GM23248 (cell line): ENCODE measurements around the gene MRPL17. TPM values are rescaled to one million over a fixed set of nuclear protein-coding genes. Genes with fewer than 3 reads are reported as not detected.
"Not testable (repeated sequence)": the region's sequence is repeated elsewhere in the genome, so short reads cannot be mapped to it uniquely, and the experiment has no call there.

Experiments
- DNase-seq: peaks from one replicate; pipeline ENCODE4 v3.0.0-alpha.2; 2015
- H2AFZ ChIP-seq: fragments of 200-600 bp; sonication (generic); 2 replicates; pipeline ENCODE4 v1.6.1; 2016; ENCODE audit warnings: antibody characterized with exemption
- H3F3A ChIP-seq: fragments of 200-600 bp; sonication (generic); 2 replicates; pipeline ENCODE4 v1.6.1; 2016; ENCODE audit warnings: mild to moderate bottlenecking, antibody characterized with exemption, mixed run types; ENCODE audit not compliant: insufficient read depth
- H3K27ac ChIP-seq: fragments of 200-600 bp; sonication (generic); 2 replicates; pipeline ENCODE4 v1.5.1; 2016; ENCODE audit warnings: mild to moderate bottlenecking
- H3K27me3 ChIP-seq: fragments of 200-600 bp; sonication (generic); replicated peaks from 2 replicates; pipeline ENCODE4 v1.6.1; 2016; ENCODE audit warnings: mild to moderate bottlenecking; ENCODE audit not compliant: insufficient read depth
- H3K36me3 ChIP-seq: fragments of 200-600 bp; sonication (generic); 2 replicates; pipeline ENCODE4 v1.6.1; 2016; ENCODE audit warnings: low read depth, mild to moderate bottlenecking
- H3K4me1 ChIP-seq: fragments of 200-600 bp; sonication (generic); 2 replicates; pipeline ENCODE4 v1.6.1; 2016; ENCODE audit warnings: mild to moderate bottlenecking; ENCODE audit not compliant: insufficient read depth
- H3K4me2 ChIP-seq: fragments of 200-600 bp; sonication (generic); one replicate; pipeline ENCODE4 v1.6.1; 2016; ENCODE audit warnings: mild to moderate bottlenecking; ENCODE audit not compliant: unreplicated experiment
- H3K4me3 ChIP-seq: fragments of 200-600 bp; sonication (generic); 2 replicates; pipeline ENCODE4 v1.5.1; 2016; ENCODE audit warnings: mild to moderate bottlenecking
- H3K79me2 ChIP-seq: fragments of 200-600 bp; sonication (generic); 2 replicates; pipeline ENCODE4 v1.6.1; 2016; ENCODE audit warnings: mild to moderate bottlenecking; ENCODE audit not compliant: insufficient read depth
- H3K9ac ChIP-seq: fragments of 200-600 bp; sonication (generic); 2 replicates; pipeline ENCODE4 v1.6.1; 2016; ENCODE audit warnings: mild to moderate bottlenecking
- H3K9me2 ChIP-seq: fragments of 200-600 bp; sonication (generic); 2 replicates; pipeline ENCODE4 v1.6.1; 2016; ENCODE audit warnings: mixed run types, mild to moderate bottlenecking, moderate library complexity; ENCODE audit not compliant: insufficient read depth
- H3K9me3 ChIP-seq: fragments of 200-600 bp; sonication (generic); one replicate; pipeline ENCODE4 v1.6.1; 2017; ENCODE audit warnings: low read depth
- H4K20me1 ChIP-seq: fragments of 200-600 bp; sonication (generic); 2 replicates; pipeline ENCODE4 v1.6.0; 2016; ENCODE audit not compliant: insufficient read depth
- EZH2 ChIP-seq: fragments of 200-600 bp; sonication (generic); IDR thresholded peaks from 2 replicates; pipeline ENCODE4 v1.6.1; 2018; ENCODE audit warnings: antibody characterized with exemption, mild to moderate bottlenecking; ENCODE audit not compliant: insufficient read depth, poor library complexity, severe bottlenecking
- EZH2phosphoT487 ChIP-seq: fragments of 200-600 bp; sonication (generic); IDR thresholded peaks from 2 replicates; pipeline ENCODE4 v1.6.1; 2018; ENCODE audit warnings: antibody characterized with exemption, moderate library complexity, mild to moderate bottlenecking, low read depth; ENCODE audit not compliant: insufficient read depth
- WGBS, 2 experiments: methylation state at CpG; one replicate each; pipeline ENCODE4 v1.1.6; 2015 to 2017; ENCODE audit warnings: low lambda C conversion rate in 2 of 2, low coverage in 1 of 2; ENCODE audit errors: missing lambda C conversion rate in 2 of 2; 5-methylcytosine and 5-hydroxymethylcytosine counted together
- in situ Hi-C: fragments of 300-500 bp; cut with MboI; formaldehyde crosslinking; loops from 2 replicates; pipeline ENCODE4 v1.15.0; 2020
- polyA plus RNA-seq: library from polyadenylated mRNA; unstranded; fragments of >200 nt; fragmentation: Nextera tagmentation; extraction: Ambion mirVana; gene quantifications from 2 replicates; pipeline ENCODE4 v1.2.1, GENCODE V29; 2016
- total RNA-seq: library from RNA; depleted of rRNA; stranded (reverse); fragments of >200 nt; shearing (Covaris generic); gene quantifications from 2 replicates; pipeline ENCODE4 v1.2.3, GENCODE V29; 2014

The MRPL17 gene
- total and polyA plus RNA-seq, 2 experiments from 2014 or later, result 53.5 to 107 TPM

- Histone ChIP-seq H3K4me3 (no peak overlapping the region), H4K20me1 (no peaks in the 10 kb centered on the region), H2AFZ (no peak overlapping the region), H3K4me1 (peaks cover 43% of the 10 kb centered on the region), H3K27ac (peak overlapping the region; percentile 79), H3K4me2 (peak overlapping the region; percentile 60), H3K36me3 (no peaks in the 10 kb centered on the region), H3K9me2 (no peaks in the 10 kb centered on the region), H3K9ac (peak overlapping the region; percentile 23; the same call in 1 of the 2 replicates), H3K27me3 (no peaks in the 10 kb centered on the region), H3F3A (peaks cover 43% of the 10 kb centered on the region), H3K9me3 (no peaks in the 10 kb centered on the region), H3K79me2 (no peaks in the 10 kb centered on the region)
- in situ Hi-C loops, result no loop called here
- WGBS, 2 experiments, result 0% methylated on average over 1 of the region's 1 CpG
- DNase-seq, result no peak
- TF ChIP-seq EZH2, result no peak
- no peak for TF ChIP-seq EZH2phosphoT487
These were observed 11.0 kb upstream of the MRPL17 start for GRCh38 chr11:6694229-6694535.

GRCh38 chr11:6693342-6694228, 10.4 kb upstream of the MRPL17 start:
- Histone ChIP-seq H3K9me3 (no peaks in the 10 kb centered on the region), H3F3A (peaks cover 43% of the 10 kb centered on the region), H3K79me2 (no peaks in the 10 kb centered on the region), H3K4me2 (peak overlapping the region; percentile 56), H3K4me3 (0 out of 2 replicates have a peak overlapping the region, but pooled peaks have one; percentile 26), H3K4me1 (peaks cover 43% of the 10 kb centered on the region), H3K36me3 (no peaks in the 10 kb centered on the region), H3K9me2 (no peaks in the 10 kb centered on the region), H3K27ac (peak overlapping the region; percentile 79), H2AFZ (peak overlapping the region; percentile 58), H4K20me1 (no peaks in the 10 kb centered on the region), H3K9ac (peak overlapping the region; percentile 41; the same call in 1 of the 2 replicates), H3K27me3 (no peaks in the 10 kb centered on the region)
- WGBS, 2 experiments, result 88 to 91% methylated on average over 1 of the region's 1 CpG
- in situ Hi-C loops, result no loop called here
- TF ChIP-seq EZH2 (no peak), EZH2phosphoT487 (no peak)
- DNase-seq, result peak; percentile 85

- no peaks in the 10 kb centered on the region for H4K20me1 ChIP-seq
- H3K27me3 ChIP-seq, result no peaks in the 10 kb centered on the region
- H3K79me2 ChIP-seq, result no peaks in the 10 kb centered on the region
- peaks cover 43% of the 10 kb centered on the region for H3F3A ChIP-seq
- in situ Hi-C loops, result no loop called here
- H3K9ac ChIP-seq, result no peak overlapping the region
- peaks cover 43% of the 10 kb centered on the region for H3K4me1 ChIP-seq
- H3K4me2 ChIP-seq, result no peak overlapping the region
- no peak for DNase-seq
- no peaks in the 10 kb centered on the region for H3K9me2 ChIP-seq
- H3K27ac ChIP-seq, result no peak overlapping the region
- TF ChIP-seq EZH2 (no peak), EZH2phosphoT487 (no peak)
- no peaks in the 10 kb centered on the region for H3K9me3 ChIP-seq
- no peak overlapping the region for H3K4me3 ChIP-seq
- H2AFZ ChIP-seq, result peak overlapping the region; percentile 58
- no peaks in the 10 kb centered on the region for H3K36me3 ChIP-seq
These were observed 9.0 kb upstream of the MRPL17 start for GRCh38 chr11:6692128-6692527.

- Histone ChIP-seq H3K4me1 (peaks cover 31% of the 10 kb centered on the region), H2AFZ (peak overlapping the region; percentile 49; the same call in 1 of the 2 replicates), H3F3A (peaks cover 30% of the 10 kb centered on the region)
- H3K4me2 ChIP-seq, H3K4me3 ChIP-seq, H3K9me2 ChIP-seq, DNase-seq, H3K27ac ChIP-seq, H4K20me1 ChIP-seq, H3K9ac ChIP-seq, H3K27me3 ChIP-seq, H3K79me2 ChIP-seq, H3K36me3 ChIP-seq, in situ Hi-C loops, H3K9me3 ChIP-seq: not testable (repeated sequence)
- WGBS, 2 experiments, result 54 to 59% methylated on average over 8 to 9 of the region's 11 CpGs
These were observed 7.4 kb upstream of the MRPL17 start for GRCh38 chr11:6690431-6691132.
